ENCODE data around the gene RPS18. TPM values are rescaled to one million over a fixed set of nuclear protein-coding genes. Genes with fewer than 3 reads are reported as not detected.

RPS18 gene
- total RNA-seq, 2 experiments from 2014 or later: 4,317 to 7,191 TPM

DNA sequence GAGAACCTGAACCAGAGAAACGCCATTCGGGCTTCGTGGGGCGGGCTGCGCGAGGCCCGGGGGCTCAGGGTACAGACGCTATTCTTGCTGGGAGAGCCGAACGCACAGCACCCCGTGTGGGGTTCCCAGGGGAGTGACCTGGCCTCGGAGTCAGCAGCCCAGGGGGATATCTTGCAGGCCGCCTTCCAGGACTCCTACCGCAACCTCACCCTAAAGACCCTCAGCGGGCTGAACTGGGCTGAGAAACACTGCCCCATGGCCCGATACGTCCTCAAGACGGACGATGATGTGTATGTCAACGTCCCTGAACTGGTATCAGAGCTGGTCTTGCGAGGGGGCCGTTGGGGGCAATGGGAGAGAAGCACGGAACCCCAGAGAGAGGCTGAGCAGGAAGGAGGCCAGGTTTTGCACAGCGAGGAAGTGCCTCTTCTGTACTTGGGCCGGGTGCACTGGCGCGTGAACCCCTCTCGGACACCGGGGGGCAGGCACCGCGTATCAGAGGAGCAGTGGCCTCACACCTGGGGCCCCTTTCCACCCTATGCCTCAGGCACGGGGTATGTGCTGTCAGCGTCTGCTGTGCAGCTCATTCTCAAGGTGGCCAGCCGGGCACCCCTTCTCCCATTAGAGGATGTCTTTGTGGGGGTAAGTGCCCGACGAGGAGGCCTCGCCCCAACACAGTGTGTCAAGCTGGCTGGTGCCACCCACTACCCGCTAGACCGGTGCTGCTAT, 6.0 kb downstream of the RPS18 start:
- peaks cover 32% of the 10 kb centered on the region for H3K79me2 ChIP-seq (ENCODE audit: insufficient read depth, low read depth, low read length)
- peaks cover 92% of the 10 kb centered on the region for H3K36me3 ChIP-seq (ENCODE audit: insufficient read depth, low read length)
- peak; percentile 75 for DNase-seq (ENCODE audit: low spot score)
- intact Hi-C loops (cut with micrococcal nuclease; ENCODE audit: unreplicated experiment): loop anchor here (1.0 to 5.0 kb wide), 4 partner anchors 21 to 149 kb away; partner anchors contain the start of gene KIFC1
- CTCF ChIA-PET (ENCODE audit: unreplicated experiment): interaction anchor here (2.7 kb wide), 1 partner anchor 22 kb away, joined by 12 read pairs; no protein-coding TSS in a partner anchor
- POLR2A ChIA-PET: interaction anchor here (0.6 to 3.2 kb wide), 6 partner anchors 9 to 203 kb away, joined by 3 to 19 read pairs (median 4); partner anchors contain the start of genes PFDN6, RGL2, WDR46 and ZBTB22
- H3K4me1 ChIP-seq (ENCODE audit: insufficient read depth, low read length, poor library complexity, severe bottlenecking): peaks cover 58% of the 10 kb centered on the region
- H3K27ac ChIP-seq (ENCODE audit: low read depth, low read length, poor library complexity, severe bottlenecking): peak overlapping the region; percentile 93
- peak overlapping the region; percentile 93 for H3K4me2 ChIP-seq (ENCODE audit: low read length)
- H2AFZ ChIP-seq (ENCODE audit: low read length): peak overlapping the region; percentile 9; the same call in 1 of the 2 replicates
- no peaks in the 10 kb centered on the region for H3K9me3 ChIP-seq (ENCODE audit: low read length)
- H3K4me3 ChIP-seq (ENCODE audit: low read depth, low read length, poor library complexity, severe bottlenecking): peak overlapping the region; percentile 97
- no TSS peak for BruUV-seq (replicated peaks)
- no peak for TF ChIP-seq EZH2phosphoT487 (IDR thresholded peaks at IDR 0.05; ENCODE audit: borderline replicate concordance, low read depth, low read length)
- TF ChIP-seq, protein P1, sequence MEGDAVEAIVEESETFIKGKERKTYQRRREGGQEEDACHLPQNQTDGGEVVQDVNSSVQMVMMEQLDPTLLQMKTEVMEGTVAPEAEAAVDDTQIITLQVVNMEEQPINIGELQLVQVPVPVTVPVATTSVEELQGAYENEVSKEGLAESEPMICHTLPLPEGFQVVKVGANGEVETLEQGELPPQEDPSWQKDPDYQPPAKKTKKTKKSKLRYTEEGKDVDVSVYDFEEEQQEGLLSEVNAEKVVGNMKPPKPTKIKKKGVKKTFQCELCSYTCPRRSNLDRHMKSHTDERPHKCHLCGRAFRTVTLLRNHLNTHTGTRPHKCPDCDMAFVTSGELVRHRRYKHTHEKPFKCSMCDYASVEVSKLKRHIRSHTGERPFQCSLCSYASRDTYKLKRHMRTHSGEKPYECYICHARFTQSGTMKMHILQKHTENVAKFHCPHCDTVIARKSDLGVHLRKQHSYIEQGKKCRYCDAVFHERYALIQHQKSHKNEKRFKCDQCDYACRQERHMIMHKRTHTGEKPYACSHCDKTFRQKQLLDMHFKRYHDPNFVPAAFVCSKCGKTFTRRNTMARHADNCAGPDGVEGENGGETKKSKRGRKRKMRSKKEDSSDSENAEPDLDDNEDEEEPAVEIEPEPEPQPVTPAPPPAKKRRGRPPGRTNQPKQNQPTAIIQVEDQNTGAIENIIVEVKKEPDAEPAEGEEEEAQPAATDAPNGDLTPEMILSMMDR (conservative IDR thresholded peaks at IDR 0.05; ENCODE audit: low read length): no peak
- H3K9me2 ChIP-seq (ENCODE audit: insufficient read depth, low read length): no peaks in the 10 kb centered on the region
- H4K20me1 ChIP-seq (ENCODE audit: insufficient read depth, low read length): peaks cover 25% of the 10 kb centered on the region

- no peak for DNase-seq (ENCODE audit: low spot score)
- H2AFZ ChIP-seq (ENCODE audit: low read length): no peak overlapping the region
- no peaks in the 10 kb centered on the region for H3K9me3 ChIP-seq (ENCODE audit: low read length)
- peak overlapping the region; percentile 93 for H3K27ac ChIP-seq (ENCODE audit: low read depth, low read length, poor library complexity, severe bottlenecking)
- peaks cover 26% of the 10 kb centered on the region for H3K79me2 ChIP-seq (ENCODE audit: insufficient read depth, low read depth, low read length)
- no peaks in the 10 kb centered on the region for H3K9me2 ChIP-seq (ENCODE audit: insufficient read depth, low read length)
- ChIA-PET POLR2A (interaction anchor here (0.6 to 3.2 kb wide), 6 partner anchors 9 to 204 kb away, joined by 3 to 19 read pairs (median 4); partner anchors contain the start of genes PFDN6, RGL2 and WDR46), CTCF (ENCODE audit: unreplicated experiment) (interaction anchor here (2.7 kb wide), 1 partner anchor 21 kb away, joined by 12 read pairs; no protein-coding TSS in a partner anchor)
- no peak for TF ChIP-seq EZH2phosphoT487 (IDR thresholded peaks at IDR 0.05; ENCODE audit: borderline replicate concordance, low read depth, low read length)
- TF ChIP-seq, protein P1 (conservative IDR thresholded peaks at IDR 0.05; ENCODE audit: low read length): no peak
- H3K4me2 ChIP-seq (ENCODE audit: low read length): peak overlapping the region; percentile 93
- BruUV-seq (replicated peaks): no TSS peak
- no peak overlapping the region for H3K4me3 ChIP-seq (ENCODE audit: low read depth, low read length, poor library complexity, severe bottlenecking)
- peaks cover 19% of the 10 kb centered on the region for H4K20me1 ChIP-seq (ENCODE audit: insufficient read depth, low read length)
- intact Hi-C loops (cut with micrococcal nuclease; ENCODE audit: unreplicated experiment): loop anchor here (1.0 to 5.0 kb wide), 3 partner anchors 21 to 149 kb away; partner anchors contain the start of gene KIFC1
- H3K4me1 ChIP-seq (ENCODE audit: insufficient read depth, low read length, poor library complexity, severe bottlenecking): peaks cover 58% of the 10 kb centered on the region
- peaks cover 91% of the 10 kb centered on the region for H3K36me3 ChIP-seq (ENCODE audit: insufficient read depth, low read length)
These were observed 6.5 kb downstream of the RPS18 start for GRCh38 chr6:33278392-33278741.
